ENCODE results near the gene EDC4. TPM values are rescaled to one million over a fixed set of nuclear protein-coding genes. Genes with fewer than 3 reads are reported as not detected.

EDC4 gene
- total and polyA plus RNA-seq, 2 of the 8 experiments (the other 6 are each of a cell fraction or from before 2014, with no cell fraction given) = 58.5 to 72.7 TPM

- no peak for TF ChIP-seq ATF2 (IDR thresholded peaks at IDR 0.05; ENCODE audit: low read length)
- no peak for TF ChIP-seq SIN3A (conservative IDR thresholded peaks at IDR 0.05 in 1 of 2, IDR thresholded peaks at IDR 0.05 in 1 of 2; ENCODE audit: low read depth in 1 of 2, low read length in 2 of 2)
- no peak for TF ChIP-seq KDM1A (IDR thresholded peaks at IDR 0.05; ENCODE audit: borderline replicate concordance, low read length)
- TF ChIP-seq MAFK (IDR thresholded peaks at IDR 0.05; ENCODE audit: low read depth, low read length) = no peak
- TF ChIP-seq MAX (IDR thresholded peaks at IDR 0.05) = no peak
- no peak for TF ChIP-seq TCF12 (IDR thresholded peaks at IDR 0.05; ENCODE audit: low read depth, low read length)
- no peak for TF ChIP-seq NANOG (IDR thresholded peaks at IDR 0.05; ENCODE audit: insufficient read depth, low read depth, low read length, poor library complexity, severe bottlenecking)
- no peak for TF ChIP-seq CTBP2 (IDR thresholded peaks at IDR 0.05; ENCODE audit: borderline replicate concordance, insufficient read depth, insufficient read length, low read length)
- no peak for TF ChIP-seq POLR2AphosphoS5 (IDR thresholded peaks at IDR 0.05; ENCODE audit: low read depth, low read length)
- TF ChIP-seq CEBPB (IDR thresholded peaks at IDR 0.05; ENCODE audit: low read depth, low read length) = no peak
These were observed 1.6 kb upstream of the EDC4 start (continued) for GRCh38 chr16:67871256-67871655.

All from H1 (cell line).